OCI-LY1 (cell line): ENCODE results near the gene WWOX.

ENCODE experiments used
- H2AFZ ChIP-seq: fragments of 200-600 bp; sonication (generic), shearing (Covaris generic); 2 replicates; pipeline ENCODE4 v1.6.0; 2014; ENCODE audit warnings: antibody characterized with exemption, mild to moderate bottlenecking, low read length
- H3F3A ChIP-seq: fragments of 200-600 bp; sonication (generic), shearing (Covaris generic); 2 replicates; pipeline ENCODE4 v1.6.0; 2014; ENCODE audit warnings: mild to moderate bottlenecking, antibody characterized with exemption, low read length, moderate library complexity; ENCODE audit not compliant: insufficient read depth
- H3K27ac ChIP-seq: fragments of 200-600 bp; sonication (generic); 2 replicates; pipeline ENCODE4 v1.5.1; 2014; ENCODE audit warnings: low read length, mixed run types, mild to moderate bottlenecking, low read depth; ENCODE audit not compliant: poor library complexity, severe bottlenecking
- H3K27me3 ChIP-seq: fragments of 200-600 bp; sonication (generic); 2 replicates; pipeline ENCODE4 v1.6.0; 2014; ENCODE audit warnings: antibody characterized with exemption, mild to moderate bottlenecking, low read length, moderate library complexity; ENCODE audit not compliant: insufficient read depth
- H3K36me3 ChIP-seq: fragments of 200-600 bp; sonication (generic); 2 replicates; pipeline ENCODE4 v1.6.1; 2014; ENCODE audit warnings: mild to moderate bottlenecking, antibody characterized with exemption, low read length, moderate library complexity, mixed read lengths; ENCODE audit not compliant: insufficient read depth
- H3K4me1 ChIP-seq: fragments of 200-600 bp; sonication (generic); 2 replicates; pipeline ENCODE4 v1.5.1; 2014; ENCODE audit warnings: mild to moderate bottlenecking, low read length, moderate library complexity; ENCODE audit not compliant: insufficient read depth, severe bottlenecking
- H3K4me2 ChIP-seq: fragments of 200-600 bp; sonication (generic), shearing (Covaris generic); 2 replicates; pipeline ENCODE4 v1.6.1; 2014; ENCODE audit warnings: low read length
- H3K4me3 ChIP-seq: fragments of 200-600 bp; sonication (generic); 2 replicates; pipeline ENCODE4 v1.5.1; 2014; ENCODE audit warnings: low read length, low read depth, mild to moderate bottlenecking, mixed read lengths; ENCODE audit not compliant: poor library complexity, severe bottlenecking
- H3K79me2 ChIP-seq: fragments of 200-600 bp; shearing (Covaris generic); 2 replicates; pipeline ENCODE4 v1.6.1; 2016; ENCODE audit warnings: mixed run types, low read length, mixed read lengths; ENCODE audit not compliant: insufficient read depth
- H3K9ac ChIP-seq: fragments of 200-600 bp; sonication (generic), shearing (Covaris generic); 2 replicates; pipeline ENCODE4 v1.6.1; 2014; ENCODE audit warnings: mild to moderate bottlenecking, low read length, mixed read lengths
- H3K9me2 ChIP-seq: fragments of 200-600 bp; sonication (generic), shearing (Covaris generic); 2 replicates; pipeline ENCODE4 v1.6.1; 2014; ENCODE audit warnings: low read depth, mild to moderate bottlenecking, low read length, mixed read lengths
- H3K9me3 ChIP-seq: fragments of 200-600 bp; shearing (Covaris generic); 2 replicates; pipeline ENCODE4 v1.6.1; 2014; ENCODE audit warnings: low read length, mixed read lengths
- H4K20me1 ChIP-seq: fragments of 200-600 bp; sonication (generic), shearing (Covaris generic); 2 replicates; pipeline ENCODE4 v1.6.0; 2016; ENCODE audit warnings: mild to moderate bottlenecking, low read length; ENCODE audit not compliant: insufficient read depth
- EZH2 ChIP-seq: fragments of 200-600 bp; sonication (generic), shearing (Covaris generic); IDR thresholded peaks from 2 replicates; pipeline ENCODE4 v1.8.0; 2017; ENCODE audit warnings: borderline replicate concordance, mixed run types, mild to moderate bottlenecking, antibody characterized with exemption, low read length, moderate library complexity, mixed read lengths
- TF ChIP-seq, protein P1 (sequence below): fragments of 200-600 bp; sonication (generic), shearing (Covaris generic); IDR thresholded peaks from 2 replicates; pipeline ENCODE4 v1.5.1; 2017; ENCODE audit warnings: mild to moderate bottlenecking, antibody characterized with exemption, low read length, moderate library complexity, mixed read lengths

WWOX gene

DNA sequence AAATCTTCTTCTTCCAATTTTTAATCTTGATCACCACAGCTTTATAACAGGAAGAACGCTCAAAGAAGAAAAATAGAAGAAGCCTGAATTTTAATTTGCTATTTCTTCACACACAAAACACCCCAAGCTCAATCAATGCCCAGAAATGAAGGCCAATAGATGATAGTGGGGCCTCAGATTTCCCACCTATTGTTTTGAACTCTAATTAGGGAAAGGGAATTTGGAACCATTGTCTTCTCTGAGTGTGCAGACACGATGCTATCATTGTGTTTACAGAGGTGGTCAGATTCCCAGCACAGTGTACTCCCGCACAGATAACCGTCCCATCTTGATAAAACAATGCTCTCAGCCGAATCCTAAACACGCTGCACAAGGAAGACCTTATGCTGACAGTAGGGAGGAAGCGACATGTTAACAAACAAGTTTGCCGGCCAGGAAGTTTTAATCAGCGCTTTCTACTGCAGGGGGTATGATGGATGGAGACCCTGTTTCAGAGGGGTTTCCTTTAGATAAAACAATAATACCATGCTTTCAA, 816.4 kb downstream of the WWOX start:
- no peaks in the 10 kb centered on the region for H3K79me2 ChIP-seq
- no peaks in the 10 kb centered on the region for H4K20me1 ChIP-seq
- no peaks in the 10 kb centered on the region for H3K9me3 ChIP-seq
- H2AFZ ChIP-seq: no peak overlapping the region
- no peak overlapping the region for H3K27ac ChIP-seq
- H3K4me2 ChIP-seq: no peak overlapping the region
- TF ChIP-seq, protein P1, sequence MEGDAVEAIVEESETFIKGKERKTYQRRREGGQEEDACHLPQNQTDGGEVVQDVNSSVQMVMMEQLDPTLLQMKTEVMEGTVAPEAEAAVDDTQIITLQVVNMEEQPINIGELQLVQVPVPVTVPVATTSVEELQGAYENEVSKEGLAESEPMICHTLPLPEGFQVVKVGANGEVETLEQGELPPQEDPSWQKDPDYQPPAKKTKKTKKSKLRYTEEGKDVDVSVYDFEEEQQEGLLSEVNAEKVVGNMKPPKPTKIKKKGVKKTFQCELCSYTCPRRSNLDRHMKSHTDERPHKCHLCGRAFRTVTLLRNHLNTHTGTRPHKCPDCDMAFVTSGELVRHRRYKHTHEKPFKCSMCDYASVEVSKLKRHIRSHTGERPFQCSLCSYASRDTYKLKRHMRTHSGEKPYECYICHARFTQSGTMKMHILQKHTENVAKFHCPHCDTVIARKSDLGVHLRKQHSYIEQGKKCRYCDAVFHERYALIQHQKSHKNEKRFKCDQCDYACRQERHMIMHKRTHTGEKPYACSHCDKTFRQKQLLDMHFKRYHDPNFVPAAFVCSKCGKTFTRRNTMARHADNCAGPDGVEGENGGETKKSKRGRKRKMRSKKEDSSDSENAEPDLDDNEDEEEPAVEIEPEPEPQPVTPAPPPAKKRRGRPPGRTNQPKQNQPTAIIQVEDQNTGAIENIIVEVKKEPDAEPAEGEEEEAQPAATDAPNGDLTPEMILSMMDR: no peak
- no peak for TF ChIP-seq EZH2
- no peaks in the 10 kb centered on the region for H3K27me3 ChIP-seq
- no peaks in the 10 kb centered on the region for H3K4me1 ChIP-seq
- no peak overlapping the region for H3K9ac ChIP-seq
- H3F3A ChIP-seq: no peaks in the 10 kb centered on the region
- no peak overlapping the region for H3K4me3 ChIP-seq
- no peaks in the 10 kb centered on the region for H3K36me3 ChIP-seq
- no peaks in the 10 kb centered on the region for H3K9me2 ChIP-seq

DNA sequence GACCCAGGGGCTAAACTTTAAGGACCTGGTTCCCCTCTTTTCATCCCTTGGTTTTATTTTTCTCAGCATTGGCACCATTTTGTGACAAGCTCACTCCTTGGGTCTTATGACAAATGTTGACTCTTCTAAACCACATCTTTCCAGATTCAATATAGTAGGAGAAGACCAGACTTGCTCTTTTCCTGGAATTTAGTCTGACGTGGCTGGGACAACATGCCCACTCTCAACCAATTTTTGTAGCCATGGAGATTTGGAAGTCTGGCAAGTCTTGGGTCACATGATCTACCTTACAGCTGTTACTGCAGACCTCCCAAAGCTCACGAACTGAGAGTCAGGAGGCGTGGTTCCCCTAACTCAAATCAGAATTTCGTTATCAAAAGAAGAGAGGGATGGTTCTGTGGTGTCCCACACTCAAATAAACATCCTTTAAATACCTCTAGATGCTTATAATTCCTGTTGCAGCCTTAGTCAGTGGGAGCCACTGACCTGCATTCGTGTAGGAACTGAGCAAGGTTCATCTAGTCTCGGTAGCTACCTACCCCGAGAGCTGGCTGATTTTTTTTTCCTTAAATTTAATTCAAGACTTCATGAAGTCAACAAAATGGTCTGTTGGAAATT, 817.6 kb downstream of the WWOX start:
- Histone ChIP-seq H3F3A (no peaks in the 10 kb centered on the region), H3K27ac (no peak overlapping the region), H3K36me3 (no peaks in the 10 kb centered on the region), H2AFZ (no peak overlapping the region), H3K79me2 (no peaks in the 10 kb centered on the region), H4K20me1 (no peaks in the 10 kb centered on the region), H3K4me3 (no peak overlapping the region), H3K4me2 (no peak overlapping the region), H3K9me2 (no peaks in the 10 kb centered on the region), H3K9ac (no peak overlapping the region), H3K9me3 (no peaks in the 10 kb centered on the region), H3K27me3 (no peaks in the 10 kb centered on the region), H3K4me1 (no peaks in the 10 kb centered on the region)
- TF ChIP-seq EZH2: no peak
- TF ChIP-seq, protein P1: no peak

DNA sequence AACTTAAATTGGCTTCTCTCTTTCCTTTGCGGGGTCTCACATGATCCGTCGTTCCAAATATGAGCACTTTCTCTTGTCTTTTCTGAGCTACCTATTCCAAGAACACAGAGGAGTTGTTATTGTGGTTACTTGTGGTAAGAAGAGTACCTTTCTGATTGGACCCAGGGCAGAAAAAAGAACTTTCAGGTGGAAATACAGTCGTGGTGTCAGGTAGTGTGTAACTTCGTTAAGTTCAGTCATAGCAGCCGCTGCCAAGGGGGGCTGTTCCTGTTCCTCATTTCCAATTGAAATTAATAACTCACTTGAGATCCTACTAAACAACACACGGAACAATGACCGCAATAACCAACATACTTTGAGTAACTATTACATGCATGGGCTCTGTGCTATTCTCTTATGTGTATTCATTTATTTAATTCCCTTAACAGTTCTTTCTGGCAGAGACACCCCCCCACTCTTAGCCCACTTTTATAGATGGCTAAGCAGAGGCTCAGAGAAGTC, 819.4 kb downstream of the WWOX start:
- Histone ChIP-seq H3K9me2 (no peaks in the 10 kb centered on the region), H3K4me1 (no peaks in the 10 kb centered on the region), H3K9me3 (no peaks in the 10 kb centered on the region), H4K20me1 (no peaks in the 10 kb centered on the region), H3K9ac (no peak overlapping the region), H3K27me3 (no peaks in the 10 kb centered on the region), H3K4me3 (no peak overlapping the region), H2AFZ (no peak overlapping the region), H3K27ac (no peak overlapping the region), H3F3A (no peaks in the 10 kb centered on the region), H3K4me2 (no peak overlapping the region), H3K36me3 (no peaks in the 10 kb centered on the region), H3K79me2 (no peaks in the 10 kb centered on the region)
- TF ChIP-seq, protein P1: no peak
- no peak for TF ChIP-seq EZH2
